Measurements from ENCODE around the gene EN1. TPM values are rescaled to one million over a fixed set of nuclear protein-coding genes. Genes with fewer than 3 reads are reported as not detected.
A peak's percentile ranks its signal among the peaks of the same experiment; 100 is the strongest.

EN1 gene
- polyA plus RNA-seq, 1 donor (not counting 4 experiments of a cell fraction or from before 2014, with no cell fraction given) = 0.05 TPM

DNA sequence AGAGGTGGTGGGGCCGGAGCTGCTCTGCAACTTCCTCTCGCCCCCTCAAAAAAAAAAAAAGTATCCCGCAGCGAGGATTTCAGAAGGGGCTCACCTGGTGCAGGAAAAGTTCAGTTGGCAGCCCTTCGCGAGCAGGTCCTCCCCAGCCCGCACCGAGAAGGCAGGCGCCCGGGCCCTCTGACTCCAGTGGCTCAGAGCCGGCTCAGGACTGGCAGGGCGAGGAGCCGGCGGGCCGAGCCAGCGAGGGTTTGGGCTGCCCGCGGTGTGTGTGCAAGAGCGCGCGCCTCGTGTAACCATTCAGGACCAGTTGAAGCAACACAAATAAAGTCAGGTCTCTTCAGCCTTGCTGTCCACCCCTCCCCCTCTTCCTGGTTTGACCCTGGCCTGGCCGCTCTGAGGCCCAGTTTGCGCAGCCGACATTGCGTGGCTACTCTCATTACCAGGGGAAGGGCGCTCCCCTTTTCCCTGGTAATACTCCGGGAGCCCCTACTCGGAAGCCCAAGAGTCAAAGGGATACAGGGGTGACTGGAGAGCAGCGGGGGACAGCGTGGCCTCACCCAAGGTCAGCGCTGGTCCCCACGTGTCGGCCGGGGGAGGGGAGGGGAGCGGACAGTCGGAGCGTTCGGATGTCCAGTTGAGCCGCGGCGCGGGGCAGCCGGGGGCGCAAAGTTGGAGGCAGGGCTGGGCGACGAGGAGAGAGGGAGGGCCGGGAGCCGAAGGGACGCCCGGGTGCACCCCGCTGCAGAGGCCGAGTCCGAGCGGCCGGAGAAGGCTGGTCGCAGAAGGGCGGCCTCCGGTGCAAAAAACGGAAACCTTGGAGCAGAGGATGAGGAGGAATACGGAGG lies 12.3 kb downstream of the EN1 start:
- Histone ChIP-seq H3K4me1 (ENCODE audit: control insufficient read depth, extremely low read depth, insufficient read depth, low read length) (peaks cover 4% of the 10 kb centered on the region), H2AFZ (ENCODE audit: control insufficient read depth, low read length) (peak overlapping the region; percentile 31), H3K27ac (ENCODE audit: control insufficient read depth, insufficient read depth, low read length) (no peak overlapping the region), H3K9me1 (ENCODE audit: control insufficient read depth, extremely low read depth, insufficient read depth, low read length) (no peaks in the 10 kb centered on the region), H3K9ac (ENCODE audit: control insufficient read depth, extremely low read depth, insufficient read depth, low read length) (no peak overlapping the region), H3K36me3 (ENCODE audit: control insufficient read depth in 2 of 2, extremely low read depth in 1 of 2, insufficient read depth in 2 of 2, low read length in 2 of 2) (no peaks in the 10 kb centered on the region), H4K20me1 (ENCODE audit: control insufficient read depth, extremely low read depth, insufficient read depth, low read length) (no peaks in the 10 kb centered on the region), H3K79me2 (ENCODE audit: control insufficient read depth, insufficient read depth, low read length) (no peaks in the 10 kb centered on the region), H3K4me3 (ENCODE audit: control insufficient read depth in 2 of 3, extremely low read depth in 1 of 3, insufficient read depth in 2 of 3, low read depth in 1 of 3, low read length in 3 of 3) (peak overlapping the region; percentile 5 to 60 (median 44)), H3K4me2 (ENCODE audit: control insufficient read depth, extremely low read depth, insufficient read depth, low read depth, low read length) (peak overlapping the region; percentile 78), H3K9me3 (ENCODE audit: control insufficient read depth, low read depth, low read length) (no peaks in the 10 kb centered on the region), H3K27me3 (ENCODE audit: control insufficient read depth, extremely low read depth, insufficient read depth, low read length) (peaks cover 64% of the 10 kb centered on the region)
- FAIRE-seq (no peak), DNase-seq (ENCODE audit: low read depth, low spot score) (no peak)
- dilution Hi-C loops (cut with MboI; ENCODE audit: extremely low pct_ligation_motif_present, low sequenced_read_pairs) = no loop called here
- TF ChIP-seq EZH2 (IDR thresholded peaks at IDR 0.05; ENCODE audit: low read length) = peak; percentile 89
- TF ChIP-seq, protein P1, sequence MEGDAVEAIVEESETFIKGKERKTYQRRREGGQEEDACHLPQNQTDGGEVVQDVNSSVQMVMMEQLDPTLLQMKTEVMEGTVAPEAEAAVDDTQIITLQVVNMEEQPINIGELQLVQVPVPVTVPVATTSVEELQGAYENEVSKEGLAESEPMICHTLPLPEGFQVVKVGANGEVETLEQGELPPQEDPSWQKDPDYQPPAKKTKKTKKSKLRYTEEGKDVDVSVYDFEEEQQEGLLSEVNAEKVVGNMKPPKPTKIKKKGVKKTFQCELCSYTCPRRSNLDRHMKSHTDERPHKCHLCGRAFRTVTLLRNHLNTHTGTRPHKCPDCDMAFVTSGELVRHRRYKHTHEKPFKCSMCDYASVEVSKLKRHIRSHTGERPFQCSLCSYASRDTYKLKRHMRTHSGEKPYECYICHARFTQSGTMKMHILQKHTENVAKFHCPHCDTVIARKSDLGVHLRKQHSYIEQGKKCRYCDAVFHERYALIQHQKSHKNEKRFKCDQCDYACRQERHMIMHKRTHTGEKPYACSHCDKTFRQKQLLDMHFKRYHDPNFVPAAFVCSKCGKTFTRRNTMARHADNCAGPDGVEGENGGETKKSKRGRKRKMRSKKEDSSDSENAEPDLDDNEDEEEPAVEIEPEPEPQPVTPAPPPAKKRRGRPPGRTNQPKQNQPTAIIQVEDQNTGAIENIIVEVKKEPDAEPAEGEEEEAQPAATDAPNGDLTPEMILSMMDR (optimal IDR thresholded peaks at IDR 0.05 in 1 of 3, IDR thresholded peaks at IDR 0.05 in 1 of 3, conservative IDR thresholded peaks at IDR 0.05 in 1 of 3; ENCODE audit: extremely low read depth in 1 of 3, insufficient read depth in 2 of 3, low read length in 3 of 3) = no peak

DNA sequence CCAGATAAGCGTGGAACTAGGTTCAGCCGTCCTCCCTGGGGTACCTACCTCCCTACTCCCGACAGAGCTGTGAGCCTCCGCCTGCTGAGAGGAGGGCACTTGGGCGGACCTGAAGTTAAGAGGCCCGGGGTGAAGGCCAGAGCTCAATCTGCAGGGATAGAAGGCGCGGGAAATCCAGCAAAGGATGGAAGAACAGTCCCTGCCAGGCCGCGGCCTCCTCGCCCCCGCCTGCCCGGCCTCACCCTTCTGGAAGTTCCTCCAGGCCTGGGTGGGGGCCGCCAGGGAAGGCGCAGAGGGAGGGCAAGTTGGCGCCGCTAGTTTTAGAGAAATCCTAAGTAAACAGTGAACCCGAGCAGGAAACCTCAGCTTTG lies 13.0 kb downstream of the EN1 start:
- FAIRE-seq = no peak
- H3K9ac ChIP-seq (ENCODE audit: control insufficient read depth, extremely low read depth, insufficient read depth, low read length) = no peak overlapping the region

More for the DNA sequence above, 13.0 kb downstream of the EN1 start:
- dilution Hi-C loops (cut with MboI; ENCODE audit: extremely low pct_ligation_motif_present, low sequenced_read_pairs) = no loop called here
- H3K27ac ChIP-seq (ENCODE audit: control insufficient read depth, insufficient read depth, low read length) = no peak overlapping the region
- H4K20me1 ChIP-seq (ENCODE audit: control insufficient read depth, extremely low read depth, insufficient read depth, low read length) = no peaks in the 10 kb centered on the region
- H3K4me2 ChIP-seq (ENCODE audit: control insufficient read depth, extremely low read depth, insufficient read depth, low read depth, low read length) = no peak overlapping the region
- peaks cover 4% of the 10 kb centered on the region for H3K4me1 ChIP-seq (ENCODE audit: control insufficient read depth, extremely low read depth, insufficient read depth, low read length)
- peaks cover 64% of the 10 kb centered on the region for H3K27me3 ChIP-seq (ENCODE audit: control insufficient read depth, extremely low read depth, insufficient read depth, low read length)
- H3K4me3 ChIP-seq (ENCODE audit: control insufficient read depth in 2 of 3, extremely low read depth in 1 of 3, insufficient read depth in 2 of 3, low read depth in 1 of 3, low read length in 3 of 3) = no peak overlapping the region
- no peaks in the 10 kb centered on the region for H3K9me3 ChIP-seq (ENCODE audit: control insufficient read depth, low read depth, low read length)
- no peak overlapping the region for H2AFZ ChIP-seq (ENCODE audit: control insufficient read depth, low read length)
- H3K9me1 ChIP-seq (ENCODE audit: control insufficient read depth, extremely low read depth, insufficient read depth, low read length) = no peaks in the 10 kb centered on the region
- TF ChIP-seq, protein P1 (optimal IDR thresholded peaks at IDR 0.05 in 1 of 3, IDR thresholded peaks at IDR 0.05 in 1 of 3, conservative IDR thresholded peaks at IDR 0.05 in 1 of 3; ENCODE audit: extremely low read depth in 1 of 3, insufficient read depth in 2 of 3, low read length in 3 of 3) = no peak
- TF ChIP-seq EZH2 (IDR thresholded peaks at IDR 0.05; ENCODE audit: low read length) = no peak
- DNase-seq (ENCODE audit: low read depth, low spot score) = no peak
- H3K79me2 ChIP-seq (ENCODE audit: control insufficient read depth, insufficient read depth, low read length) = no peaks in the 10 kb centered on the region
- H3K36me3 ChIP-seq (ENCODE audit: control insufficient read depth in 2 of 2, extremely low read depth in 1 of 2, insufficient read depth in 2 of 2, low read length in 2 of 2) = no peaks in the 10 kb centered on the region

All from keratinocyte (primary cell).